ENCODE measurements around the gene CASKIN2.
"Not testable (repeated sequence)": the region's sequence is repeated elsewhere in the genome, so short reads cannot be mapped to it uniquely, and the experiment has no call there.

The CASKIN2 gene

DNA sequence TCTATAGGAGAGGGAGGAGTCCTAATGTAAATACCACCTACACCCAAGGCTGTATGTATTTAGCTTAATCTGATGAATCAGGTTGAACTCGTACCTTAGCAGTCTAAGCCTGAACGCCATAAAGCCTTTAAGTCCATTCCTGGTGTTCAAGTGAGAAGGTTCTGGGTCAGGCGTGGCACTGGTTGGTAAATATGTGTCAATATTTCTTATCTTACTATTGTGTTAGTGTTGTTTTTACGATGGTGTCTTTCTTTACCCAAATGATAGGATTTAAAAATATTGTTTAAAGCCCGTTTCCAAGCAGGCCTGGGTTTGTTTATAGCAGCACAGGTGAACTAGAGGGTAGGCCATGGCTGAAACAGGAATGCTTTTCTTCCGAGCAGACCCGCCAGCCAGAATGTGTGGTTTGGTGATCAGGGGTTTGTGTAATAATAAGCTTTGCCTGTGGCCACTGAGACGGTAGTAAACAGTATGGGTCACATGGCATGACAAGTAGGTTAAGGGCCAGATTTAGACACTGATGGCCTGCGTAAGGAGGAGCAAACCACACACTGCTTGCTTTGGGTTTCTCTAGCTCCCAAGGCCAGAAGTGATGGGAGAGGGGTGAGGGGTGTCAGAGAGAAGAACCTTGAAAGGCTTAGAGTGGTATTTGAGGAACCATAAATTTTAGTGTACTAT, 55.6 kb downstream of the CASKIN2 start:
- DNase-seq (ENCODE audit: low read depth in 2 of 2) = no peak
- TF ChIP-seq, protein P1, sequence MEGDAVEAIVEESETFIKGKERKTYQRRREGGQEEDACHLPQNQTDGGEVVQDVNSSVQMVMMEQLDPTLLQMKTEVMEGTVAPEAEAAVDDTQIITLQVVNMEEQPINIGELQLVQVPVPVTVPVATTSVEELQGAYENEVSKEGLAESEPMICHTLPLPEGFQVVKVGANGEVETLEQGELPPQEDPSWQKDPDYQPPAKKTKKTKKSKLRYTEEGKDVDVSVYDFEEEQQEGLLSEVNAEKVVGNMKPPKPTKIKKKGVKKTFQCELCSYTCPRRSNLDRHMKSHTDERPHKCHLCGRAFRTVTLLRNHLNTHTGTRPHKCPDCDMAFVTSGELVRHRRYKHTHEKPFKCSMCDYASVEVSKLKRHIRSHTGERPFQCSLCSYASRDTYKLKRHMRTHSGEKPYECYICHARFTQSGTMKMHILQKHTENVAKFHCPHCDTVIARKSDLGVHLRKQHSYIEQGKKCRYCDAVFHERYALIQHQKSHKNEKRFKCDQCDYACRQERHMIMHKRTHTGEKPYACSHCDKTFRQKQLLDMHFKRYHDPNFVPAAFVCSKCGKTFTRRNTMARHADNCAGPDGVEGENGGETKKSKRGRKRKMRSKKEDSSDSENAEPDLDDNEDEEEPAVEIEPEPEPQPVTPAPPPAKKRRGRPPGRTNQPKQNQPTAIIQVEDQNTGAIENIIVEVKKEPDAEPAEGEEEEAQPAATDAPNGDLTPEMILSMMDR (IDR thresholded peaks at IDR 0.05; ENCODE audit: low read depth, low read length) = no peak
- H3K4me3 ChIP-seq (replicated peaks in 1 of 2; ENCODE audit: low read depth in 2 of 2, low read length in 2 of 2) = no peak overlapping the region

GRCh38 chr17:75459246-75459589, 56.1 kb downstream of the CASKIN2 start:
- TF ChIP-seq, protein P1 (IDR thresholded peaks at IDR 0.05; ENCODE audit: low read depth, low read length) = no peak
- no peak overlapping the region for H3K4me3 ChIP-seq (replicated peaks in 1 of 2; ENCODE audit: low read depth in 2 of 2, low read length in 2 of 2)
- DNase-seq (ENCODE audit: low read depth in 2 of 2) = no peak

GRCh38 chr17:75457047-75457654, 58.2 kb downstream of the CASKIN2 start:
- TF ChIP-seq, protein P1 (IDR thresholded peaks at IDR 0.05; ENCODE audit: low read depth, low read length) = no peak
- DNase-seq (ENCODE audit: low read depth in 2 of 2) = peak; percentile 40 to 54
- peak overlapping the region; percentile 76 to 98 for H3K4me3 ChIP-seq (replicated peaks in 1 of 2; ENCODE audit: low read depth in 2 of 2, low read length in 2 of 2)

DNA sequence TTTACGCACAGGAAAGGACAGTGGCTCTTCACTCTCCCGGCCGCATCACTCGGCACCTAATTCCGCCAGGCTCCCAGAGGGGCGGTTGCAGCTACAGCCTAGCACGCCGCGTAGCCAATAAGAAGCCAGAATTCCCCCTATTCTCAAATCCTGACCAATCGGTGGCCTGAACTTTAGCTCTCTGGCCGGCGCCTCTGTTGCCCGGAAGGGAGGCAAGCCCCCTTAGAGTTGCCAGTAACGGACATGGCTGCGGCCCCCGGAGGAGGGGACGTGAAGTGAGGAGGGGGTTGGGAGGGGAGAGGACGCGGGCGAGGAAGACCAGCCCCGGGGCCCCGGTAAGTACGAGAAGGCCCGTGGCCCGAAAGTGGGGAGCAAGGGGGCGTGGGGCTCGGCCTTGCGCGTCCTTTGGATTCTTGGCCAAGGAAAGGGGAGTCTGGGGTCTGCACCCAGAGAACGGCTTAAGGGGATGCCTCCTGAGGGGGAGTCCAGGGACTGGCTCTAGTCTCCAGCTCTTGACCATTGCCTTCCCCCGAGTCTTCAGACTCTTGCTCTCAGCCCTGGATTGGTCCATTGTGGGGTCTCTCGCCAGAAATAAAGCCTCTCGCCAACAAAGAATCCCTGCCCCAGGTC, 58.8 kb downstream of the CASKIN2 start, which contains the start of gene TMEM94:
Gene TMEM94 (plus strand): TSS at position 219 of the 630 bp plus-strand sequence. CDS start 15,271 bp downstream, outside the sequence.
- DNase-seq (ENCODE audit: low read depth in 2 of 2) = peak; percentile 98 to 99
- TF ChIP-seq, protein P1 (IDR thresholded peaks at IDR 0.05; ENCODE audit: low read depth, low read length) = no peak
- peak within 1 kb of the TSS; percentile 76 to 98 for H3K4me3 ChIP-seq (replicated peaks in 1 of 2; ENCODE audit: low read depth in 2 of 2, low read length in 2 of 2)

- no peak for DNase-seq (ENCODE audit: low read depth in 2 of 2)
- TF ChIP-seq, protein P1 (IDR thresholded peaks at IDR 0.05; ENCODE audit: low read depth, low read length) = no peak
- peak overlapping the region; percentile 34 to 98 for H3K4me3 ChIP-seq (replicated peaks in 1 of 2; ENCODE audit: low read depth in 2 of 2, low read length in 2 of 2)
Observed at GRCh38 chr17:75456039-75456416, 59.3 kb downstream of the CASKIN2 start.

GRCh38 chr17:75454672-75455071, 60.7 kb downstream of the CASKIN2 start:
- not testable (repeated sequence) for DNase-seq (ENCODE audit: low read depth in 2 of 2); H3K4me3 ChIP-seq (replicated peaks in 1 of 2; ENCODE audit: low read depth in 2 of 2, low read length in 2 of 2)

GRCh38 chr17:75454193-75454592, 61.1 kb downstream of the CASKIN2 start:
- DNase-seq (ENCODE audit: low read depth in 2 of 2) = no peak
- TF ChIP-seq, protein P1 (IDR thresholded peaks at IDR 0.05; ENCODE audit: low read depth, low read length) = no peak
- no peak overlapping the region for H3K4me3 ChIP-seq (replicated peaks in 1 of 2; ENCODE audit: low read depth in 2 of 2, low read length in 2 of 2)
